ENCODE measurements around the gene DISC1. TPM values are rescaled to one million over a fixed set of nuclear protein-coding genes. Genes with fewer than 3 reads are reported as not detected.

The DISC1 gene
- total RNA-seq, 1 donor from 2014 or later: 12.3 TPM

DNA sequence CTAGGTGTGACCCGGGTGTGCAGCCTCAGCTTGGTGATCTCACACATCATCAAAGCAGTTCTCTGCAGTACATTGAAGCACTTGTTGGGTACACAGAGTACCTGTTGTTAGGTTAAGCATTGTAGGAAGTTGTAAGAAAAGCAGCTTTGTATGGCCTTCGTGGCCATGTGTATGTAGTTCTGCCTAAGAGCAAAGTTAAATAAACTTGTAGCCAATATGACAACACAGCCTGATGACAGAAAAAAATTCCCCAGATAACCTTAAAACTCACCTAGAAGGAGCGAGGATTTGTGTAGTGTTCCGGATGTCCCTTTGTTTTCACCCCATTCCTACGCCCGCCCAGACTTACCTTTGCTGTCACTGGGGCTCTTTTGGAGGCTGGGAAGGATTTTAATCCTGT, 48.0 kb downstream of the DISC1 start:
- no peak overlapping the region for H3K27ac ChIP-seq
- H3K9me3 ChIP-seq: peaks cover 5% of the 10 kb centered on the region
- no peak for DNase-seq (ENCODE audit: extremely low spot score in 2 of 2)
- TF ChIP-seq POLR2AphosphoS5 (IDR thresholded peaks at IDR 0.05; ENCODE audit: insufficient read depth in 1 of 2, low read depth in 1 of 2) (no peak), POLR2A (IDR thresholded peaks at IDR 0.05) (no peak), CTCF (IDR thresholded peaks at IDR 0.05) (no peak)
- H3K27me3 ChIP-seq: no peaks in the 10 kb centered on the region
- intact Hi-C loops (cut with DNase I): no loop called here
- no peak overlapping the region for H3K4me3 ChIP-seq
- no peaks in the 10 kb centered on the region for H3K36me3 ChIP-seq
- H3K4me1 ChIP-seq: no peaks in the 10 kb centered on the region

GRCh38 chr1:231676487-231676886, 49.9 kb downstream of the DISC1 start:
- TF ChIP-seq POLR2AphosphoS5 (IDR thresholded peaks at IDR 0.05; ENCODE audit: insufficient read depth in 1 of 2, low read depth in 1 of 2): no peak
- no peak for TF ChIP-seq CTCF (IDR thresholded peaks at IDR 0.05)
- TF ChIP-seq POLR2A (IDR thresholded peaks at IDR 0.05): no peak
- Histone ChIP-seq H3K9me3 (no peaks in the 10 kb centered on the region), H3K27ac (no peak overlapping the region), H3K4me1 (no peaks in the 10 kb centered on the region), H3K27me3 (no peaks in the 10 kb centered on the region), H3K4me3 (no peak overlapping the region), H3K36me3 (no peaks in the 10 kb centered on the region)
- intact Hi-C loops (cut with DNase I): no loop called here
- no peak for DNase-seq (ENCODE audit: extremely low spot score in 2 of 2)

- TF ChIP-seq POLR2A (IDR thresholded peaks at IDR 0.05) (no peak), CTCF (IDR thresholded peaks at IDR 0.05) (no peak), POLR2AphosphoS5 (IDR thresholded peaks at IDR 0.05; ENCODE audit: insufficient read depth in 1 of 2, low read depth in 1 of 2) (no peak)
- Histone ChIP-seq H3K36me3 (no peaks in the 10 kb centered on the region), H3K4me3 (no peak overlapping the region), H3K27me3 (no peaks in the 10 kb centered on the region), H3K27ac (no peak overlapping the region), H3K9me3 (no peaks in the 10 kb centered on the region), H3K4me1 (no peaks in the 10 kb centered on the region)
- intact Hi-C loops (cut with DNase I): no loop called here
- DNase-seq (ENCODE audit: extremely low spot score in 2 of 2): no peak
Measured at GRCh38 chr1:231677442-231677841, 50.9 kb downstream of the DISC1 start.

GRCh38 chr1:231678011-231678432, 51.4 kb downstream of the DISC1 start:
- no peaks in the 10 kb centered on the region for H3K36me3 ChIP-seq
- no peaks in the 10 kb centered on the region for H3K4me1 ChIP-seq
- H3K4me3 ChIP-seq: no peak overlapping the region
- TF ChIP-seq POLR2AphosphoS5 (IDR thresholded peaks at IDR 0.05; ENCODE audit: insufficient read depth in 1 of 2, low read depth in 1 of 2) (no peak), CTCF (IDR thresholded peaks at IDR 0.05) (no peak), POLR2A (IDR thresholded peaks at IDR 0.05) (no peak)
- no peak for DNase-seq (ENCODE audit: extremely low spot score in 2 of 2)
- intact Hi-C loops (cut with DNase I): no loop called here
- no peaks in the 10 kb centered on the region for H3K9me3 ChIP-seq
- H3K27ac ChIP-seq: no peak overlapping the region
- H3K27me3 ChIP-seq: no peaks in the 10 kb centered on the region

- DNase-seq (ENCODE audit: extremely low spot score in 2 of 2): no peak
- Histone ChIP-seq H3K36me3 (no peaks in the 10 kb centered on the region), H3K9me3 (no peaks in the 10 kb centered on the region), H3K27ac (no peak overlapping the region), H3K4me3 (no peak overlapping the region), H3K4me1 (peaks cover 6% of the 10 kb centered on the region), H3K27me3 (no peaks in the 10 kb centered on the region)
- intact Hi-C loops (cut with DNase I): no loop called here
- no peak for TF ChIP-seq CTCF (IDR thresholded peaks at IDR 0.05)
- TF ChIP-seq POLR2AphosphoS5 (IDR thresholded peaks at IDR 0.05; ENCODE audit: insufficient read depth in 1 of 2, low read depth in 1 of 2): no peak
- TF ChIP-seq POLR2A (IDR thresholded peaks at IDR 0.05): no peak
Measured at GRCh38 chr1:231679109-231679508, 52.5 kb downstream of the DISC1 start.

Data from vagina (tissue), 2 donors.